HCT116 (cell line): ENCODE data around the gene NINJ2.

Source experiments
- SRF ChIP-seq: IDR thresholded peaks from 2 replicates; pipeline ENCODE4 v1.6.1; 2012; ENCODE audit warnings: low read depth
- ZFX ChIP-seq: fragments of 450-650 bp; IDR thresholded peaks from 2 replicates; pipeline ENCODE4 v1.6.1; 2017
- TF ChIP-seq, protein P1 (sequence below), 3 experiments: fragments of 200-600 bp in 1 of 3; sonication (generic) in 1 of 3; IDR thresholded peaks in 2 of 3; conservative IDR thresholded peaks in 1 of 3; 2 replicates each; pipeline ENCODE4 v1.5.1; 2012 to 2017; ENCODE audit warnings: low read depth in 2 of 3, low read length in 2 of 3, antibody characterized with exemption in 1 of 3, borderline replicate concordance in 1 of 3, control low read depth in 1 of 3, mild to moderate bottlenecking in 1 of 3, mixed read lengths in 1 of 3, mixed run types in 1 of 3, moderate library complexity in 1 of 3; ENCODE audit not compliant: insufficient read depth in 1 of 3

DNA sequence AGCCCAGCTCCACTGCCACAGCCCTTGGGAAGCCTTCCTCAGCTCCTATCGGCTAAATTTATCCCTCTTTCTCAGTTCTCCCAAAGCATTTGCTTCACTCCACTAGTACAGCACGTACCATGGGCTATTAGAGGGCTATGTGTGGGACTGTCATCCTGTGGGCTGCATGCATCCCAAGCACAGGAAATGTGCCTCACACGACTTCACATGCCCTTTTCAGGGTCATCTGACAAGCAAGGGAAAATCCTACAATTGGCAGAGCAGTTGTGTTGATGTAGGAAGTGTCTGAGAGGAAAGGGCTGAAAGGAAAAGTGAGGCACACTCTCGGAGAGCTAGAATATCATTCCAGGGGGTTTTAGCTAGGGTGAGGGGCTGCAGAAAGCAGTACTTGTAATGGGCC is 47.6 kb downstream of the NINJ2 start:
- TF ChIP-seq, protein P1, sequence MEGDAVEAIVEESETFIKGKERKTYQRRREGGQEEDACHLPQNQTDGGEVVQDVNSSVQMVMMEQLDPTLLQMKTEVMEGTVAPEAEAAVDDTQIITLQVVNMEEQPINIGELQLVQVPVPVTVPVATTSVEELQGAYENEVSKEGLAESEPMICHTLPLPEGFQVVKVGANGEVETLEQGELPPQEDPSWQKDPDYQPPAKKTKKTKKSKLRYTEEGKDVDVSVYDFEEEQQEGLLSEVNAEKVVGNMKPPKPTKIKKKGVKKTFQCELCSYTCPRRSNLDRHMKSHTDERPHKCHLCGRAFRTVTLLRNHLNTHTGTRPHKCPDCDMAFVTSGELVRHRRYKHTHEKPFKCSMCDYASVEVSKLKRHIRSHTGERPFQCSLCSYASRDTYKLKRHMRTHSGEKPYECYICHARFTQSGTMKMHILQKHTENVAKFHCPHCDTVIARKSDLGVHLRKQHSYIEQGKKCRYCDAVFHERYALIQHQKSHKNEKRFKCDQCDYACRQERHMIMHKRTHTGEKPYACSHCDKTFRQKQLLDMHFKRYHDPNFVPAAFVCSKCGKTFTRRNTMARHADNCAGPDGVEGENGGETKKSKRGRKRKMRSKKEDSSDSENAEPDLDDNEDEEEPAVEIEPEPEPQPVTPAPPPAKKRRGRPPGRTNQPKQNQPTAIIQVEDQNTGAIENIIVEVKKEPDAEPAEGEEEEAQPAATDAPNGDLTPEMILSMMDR (IDR thresholded peaks at IDR 0.05 in 2 of 3, conservative IDR thresholded peaks at IDR 0.05 in 1 of 3; ENCODE audit: borderline replicate concordance in 1 of 3, insufficient read depth in 1 of 3, low read depth in 2 of 3, low read length in 2 of 3): no peak
- TF ChIP-seq ZFX: no peak
- no peak for TF ChIP-seq SRF
